ENCODE data around the gene NTN4. TPM values are rescaled to one million over a fixed set of nuclear protein-coding genes. Genes with fewer than 3 reads are reported as not detected.
"Not testable (repeated sequence)": the region's sequence is repeated elsewhere in the genome, so short reads cannot be mapped to it uniquely, and the experiment has no call there.

Gene NTN4
- total and polyA plus RNA-seq, 4 experiments from 2014 or later = 2.0 to 5.5 (median 3.8) TPM

- intact Hi-C loops (cut with micrococcal nuclease) = no loop called here
- Mint-ChIP-seq H3K27me3 (peaks cover 6 to 18% of the 10 kb centered on the region in 2 donors), H3K9me3 (peaks cover 0 to 3% (median 0%) of the 10 kb centered on the region in 8 donors), H3K36me3 (no peaks in the 10 kb centered on the region), H3K4me1 (no peaks in the 10 kb centered on the region), H3K4me3 (no peak overlapping the region), H3K27ac (no peak overlapping the region)
- POLR2A ChIA-PET (ENCODE audit: partially characterized antibody) = no interaction called here
- no peak overlapping the region for H3K27ac ChIP-seq (ENCODE audit: low read depth, low read length)
- H3K4me3 ChIP-seq (ENCODE audit: low read length in 2 of 2) = no peak overlapping the region
- no peaks in the 10 kb centered on the region for H3K4me1 ChIP-seq (ENCODE audit: insufficient read depth, low read length)
- CTCF ChIA-PET (ENCODE audit: partially characterized antibody) = interaction anchor here (0.8 kb wide), 1 partner anchor 36 kb away, joined by 3 read pairs; no protein-coding TSS in a partner anchor
- no peaks in the 10 kb centered on the region for H3K36me3 ChIP-seq (ENCODE audit: insufficient read depth, low read length)
- H3K9me3 ChIP-seq (ENCODE audit: control insufficient read depth in 1 of 2, low read length in 2 of 2) = no peaks in the 10 kb centered on the region
- H3K27me3 ChIP-seq (ENCODE audit: insufficient read depth, low read length) = no peaks in the 10 kb centered on the region
- DNase-seq = no peak
These were observed 28.3 kb downstream of the NTN4 start for GRCh38 chr12:95762123-95762785.

- no peak overlapping the region for H3K4me3 ChIP-seq (ENCODE audit: low read length in 2 of 2)
- Mint-ChIP-seq H3K27ac (no peak overlapping the region), H3K4me1 (no peaks in the 10 kb centered on the region), H3K36me3 (no peaks in the 10 kb centered on the region), H3K27me3 (peaks cover 5 to 14% of the 10 kb centered on the region in 2 donors), H3K9me3 (peaks cover 0 to 2% (median 0%) of the 10 kb centered on the region in 8 donors), H3K4me3 (no peak overlapping the region)
- no peaks in the 10 kb centered on the region for H3K27me3 ChIP-seq (ENCODE audit: insufficient read depth, low read length)
- DNase-seq = no peak
- H3K36me3 ChIP-seq (ENCODE audit: insufficient read depth, low read length) = no peaks in the 10 kb centered on the region
- H3K9me3 ChIP-seq (ENCODE audit: control insufficient read depth in 1 of 2, low read length in 2 of 2) = no peaks in the 10 kb centered on the region
- CTCF ChIA-PET (ENCODE audit: partially characterized antibody) = no interaction called here
- no peaks in the 10 kb centered on the region for H3K4me1 ChIP-seq (ENCODE audit: insufficient read depth, low read length)
- POLR2A ChIA-PET (ENCODE audit: partially characterized antibody) = no interaction called here
- intact Hi-C loops (cut with micrococcal nuclease) = no loop called here
- no peak overlapping the region for H3K27ac ChIP-seq (ENCODE audit: low read depth, low read length)
These were observed 30.2 kb downstream of the NTN4 start for GRCh38 chr12:95760371-95760770.

GRCh38 chr12:95759718-95760117, 30.8 kb downstream of the NTN4 start:
- intact Hi-C loops (cut with micrococcal nuclease) = no loop called here
- Histone ChIP-seq H3K27ac (ENCODE audit: low read depth, low read length) (no peak overlapping the region), H3K4me1 (ENCODE audit: insufficient read depth, low read length) (no peaks in the 10 kb centered on the region), H3K36me3 (ENCODE audit: insufficient read depth, low read length) (no peaks in the 10 kb centered on the region), H3K4me3 (ENCODE audit: low read length in 2 of 2) (no peak overlapping the region), H3K9me3 (ENCODE audit: control insufficient read depth in 1 of 2, low read length in 2 of 2) (no peaks in the 10 kb centered on the region), H3K27me3 (ENCODE audit: insufficient read depth, low read length) (no peaks in the 10 kb centered on the region)
- peaks cover 0 to 2% (median 0%) of the 10 kb centered on the region in 8 donors for H3K9me3 Mint-ChIP-seq
- H3K27ac Mint-ChIP-seq = no peak overlapping the region
- POLR2A ChIA-PET (ENCODE audit: partially characterized antibody) = no interaction called here
- CTCF ChIA-PET (ENCODE audit: partially characterized antibody) = no interaction called here
- no peaks in the 10 kb centered on the region for H3K36me3 Mint-ChIP-seq
- H3K27me3 Mint-ChIP-seq = peaks cover 5 to 12% of the 10 kb centered on the region in 2 donors
- no peaks in the 10 kb centered on the region for H3K4me1 Mint-ChIP-seq
- no peak overlapping the region for H3K4me3 Mint-ChIP-seq
- DNase-seq = no peak

GRCh38 chr12:95759039-95759438, 31.5 kb downstream of the NTN4 start:
- H3K27ac ChIP-seq (ENCODE audit: low read depth, low read length) = no peak overlapping the region
- Mint-ChIP-seq H3K4me1 (no peaks in the 10 kb centered on the region), H3K4me3 (no peak overlapping the region), H3K27ac (no peak overlapping the region), H3K9me3 (peaks cover 0 to 2% (median 0%) of the 10 kb centered on the region in 8 donors), H3K27me3 (peaks cover 5 to 9% of the 10 kb centered on the region in 2 donors), H3K36me3 (no peaks in the 10 kb centered on the region)
- no peaks in the 10 kb centered on the region for H3K27me3 ChIP-seq (ENCODE audit: insufficient read depth, low read length)
- POLR2A ChIA-PET (ENCODE audit: partially characterized antibody) = no interaction called here
- H3K9me3 ChIP-seq (ENCODE audit: control insufficient read depth in 1 of 2, low read length in 2 of 2) = no peaks in the 10 kb centered on the region
- no peaks in the 10 kb centered on the region for H3K36me3 ChIP-seq (ENCODE audit: insufficient read depth, low read length)
- H3K4me1 ChIP-seq (ENCODE audit: insufficient read depth, low read length) = no peaks in the 10 kb centered on the region
- no peak overlapping the region for H3K4me3 ChIP-seq (ENCODE audit: low read length in 2 of 2)
- intact Hi-C loops (cut with micrococcal nuclease) = no loop called here
- no peak for DNase-seq
- CTCF ChIA-PET (ENCODE audit: partially characterized antibody) = no interaction called here

GRCh38 chr12:95756362-95756761, 34.2 kb downstream of the NTN4 start:
- no peak overlapping the region for H3K4me3 ChIP-seq (ENCODE audit: low read length in 2 of 2)
- no peaks in the 10 kb centered on the region for H3K9me3 ChIP-seq (ENCODE audit: control insufficient read depth in 1 of 2, low read length in 2 of 2)
- POLR2A ChIA-PET (ENCODE audit: partially characterized antibody) = no interaction called here
- H3K27me3 ChIP-seq (ENCODE audit: insufficient read depth, low read length) = no peaks in the 10 kb centered on the region
- Mint-ChIP-seq H3K4me1 (no peaks in the 10 kb centered on the region), H3K27me3 (peaks cover 4 to 8% of the 10 kb centered on the region in 2 donors), H3K36me3 (no peaks in the 10 kb centered on the region), H3K9me3 (peaks cover 0 to under 1% (median 0%) of the 10 kb centered on the region in 8 donors), H3K4me3 (no peak overlapping the region), H3K27ac (peak overlapping the region in 1 of 7 donors; percentile 22)
- intact Hi-C loops (cut with micrococcal nuclease) = no loop called here
- DNase-seq = no peak
- H3K36me3 ChIP-seq (ENCODE audit: insufficient read depth, low read length) = no peaks in the 10 kb centered on the region
- CTCF ChIA-PET (ENCODE audit: partially characterized antibody) = no interaction called here
- no peak overlapping the region for H3K27ac ChIP-seq (ENCODE audit: low read depth, low read length)
- H3K4me1 ChIP-seq (ENCODE audit: insufficient read depth, low read length) = no peaks in the 10 kb centered on the region

GRCh38 chr12:95755261-95755865, 35.2 kb downstream of the NTN4 start:
- DNase-seq = no peak
- H3K36me3 Mint-ChIP-seq = no peaks in the 10 kb centered on the region
- ChIA-PET CTCF (ENCODE audit: partially characterized antibody) (no interaction called here), POLR2A (ENCODE audit: partially characterized antibody) (no interaction called here)
- H3K27me3 Mint-ChIP-seq = peaks cover 4 to 6% of the 10 kb centered on the region in 2 donors
- H3K27me3 ChIP-seq (ENCODE audit: insufficient read depth, low read length) = no peaks in the 10 kb centered on the region
- H3K27ac Mint-ChIP-seq = no peak overlapping the region
- no peaks in the 10 kb centered on the region for H3K9me3 ChIP-seq (ENCODE audit: control insufficient read depth in 1 of 2, low read length in 2 of 2)
- H3K4me3 ChIP-seq (ENCODE audit: low read length in 2 of 2) = no peak overlapping the region
- H3K4me1 Mint-ChIP-seq = no peaks in the 10 kb centered on the region
- no peaks in the 10 kb centered on the region for H3K36me3 ChIP-seq (ENCODE audit: insufficient read depth, low read length)
- no peak overlapping the region for H3K27ac ChIP-seq (ENCODE audit: low read depth, low read length)
- H3K4me1 ChIP-seq (ENCODE audit: insufficient read depth, low read length) = no peaks in the 10 kb centered on the region
- H3K9me3 Mint-ChIP-seq = no peaks in the 10 kb centered on the region
- intact Hi-C loops (cut with micrococcal nuclease) = no loop called here
- no peak overlapping the region for H3K4me3 Mint-ChIP-seq

- CTCF ChIA-PET (ENCODE audit: partially characterized antibody) = interaction anchor here (0.9 kb wide), 1 partner anchor 29 kb away, joined by 3 read pairs; no protein-coding TSS in a partner anchor
- H3K4me3 ChIP-seq (ENCODE audit: low read length in 2 of 2); intact Hi-C loops (cut with micrococcal nuclease); H3K27me3 Mint-ChIP-seq; H3K27ac Mint-ChIP-seq; H3K36me3 ChIP-seq (ENCODE audit: insufficient read depth, low read length); H3K4me3 Mint-ChIP-seq; H3K4me1 Mint-ChIP-seq; H3K27ac ChIP-seq (ENCODE audit: low read depth, low read length); H3K27me3 ChIP-seq (ENCODE audit: insufficient read depth, low read length); H3K9me3 ChIP-seq (ENCODE audit: control insufficient read depth in 1 of 2, low read length in 2 of 2); H3K4me1 ChIP-seq (ENCODE audit: insufficient read depth, low read length); POLR2A ChIA-PET (ENCODE audit: partially characterized antibody); DNase-seq: not testable (repeated sequence)
- Mint-ChIP-seq H3K9me3 (peaks cover 3 to 23% (median 16%) of the 10 kb centered on the region in 8 donors), H3K36me3 (peaks cover 0 to 10% of the 10 kb centered on the region in 2 donors)
These were observed 44.5 kb downstream of the NTN4 start for GRCh38 chr12:95746062-95746461.

Measured in CD4-positive, alpha-beta memory T cell (primary cell).